ENCODE measurements around the gene SPR. TPM values are rescaled to one million over a fixed set of nuclear protein-coding genes. Genes with fewer than 3 reads are reported as not detected.
"Not testable (repeated sequence)": the region's sequence is repeated elsewhere in the genome, so short reads cannot be mapped to it uniquely, and the experiment has no call there.

Gene SPR
- polyA plus RNA-seq, 5 donors, result 3.8 to 6.6 (median 6.3) TPM

DNA sequence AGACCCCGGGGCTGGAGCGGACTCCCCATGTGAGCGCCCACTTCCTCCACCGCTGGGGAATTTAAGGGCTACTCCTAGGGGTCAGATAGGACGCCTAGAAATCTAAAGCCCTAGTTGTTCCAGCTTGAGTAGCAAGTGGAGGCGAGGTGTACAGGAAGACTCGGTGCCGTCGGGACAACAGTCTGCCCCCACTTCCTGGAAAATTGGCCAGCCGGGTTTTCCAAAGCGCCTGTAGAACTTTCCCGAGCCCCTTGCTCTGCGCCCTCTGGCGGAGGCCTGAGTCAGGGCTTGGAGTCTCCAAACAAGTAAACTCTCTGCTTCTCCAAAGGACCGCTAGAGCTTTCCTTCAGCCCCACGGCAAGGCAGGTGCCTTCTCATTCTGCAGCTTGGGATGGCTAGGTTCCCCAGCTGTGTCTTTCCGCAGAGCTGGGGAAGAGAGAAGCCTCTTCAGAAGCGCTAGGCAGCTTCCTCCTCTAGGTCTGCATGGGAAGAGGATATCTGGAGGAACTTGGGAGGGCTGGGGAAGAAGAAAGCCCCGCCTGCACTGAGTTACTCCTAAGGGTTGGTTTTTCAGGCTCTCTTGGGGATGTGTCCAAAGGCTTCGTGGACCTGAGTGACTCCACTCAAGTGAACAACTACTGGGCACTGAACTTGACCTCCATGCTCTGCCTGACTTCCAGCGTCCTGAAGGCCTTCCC, 681 bp downstream of the SPR start:
- DNase-seq, result peak; percentile 71 to 74

DNA sequence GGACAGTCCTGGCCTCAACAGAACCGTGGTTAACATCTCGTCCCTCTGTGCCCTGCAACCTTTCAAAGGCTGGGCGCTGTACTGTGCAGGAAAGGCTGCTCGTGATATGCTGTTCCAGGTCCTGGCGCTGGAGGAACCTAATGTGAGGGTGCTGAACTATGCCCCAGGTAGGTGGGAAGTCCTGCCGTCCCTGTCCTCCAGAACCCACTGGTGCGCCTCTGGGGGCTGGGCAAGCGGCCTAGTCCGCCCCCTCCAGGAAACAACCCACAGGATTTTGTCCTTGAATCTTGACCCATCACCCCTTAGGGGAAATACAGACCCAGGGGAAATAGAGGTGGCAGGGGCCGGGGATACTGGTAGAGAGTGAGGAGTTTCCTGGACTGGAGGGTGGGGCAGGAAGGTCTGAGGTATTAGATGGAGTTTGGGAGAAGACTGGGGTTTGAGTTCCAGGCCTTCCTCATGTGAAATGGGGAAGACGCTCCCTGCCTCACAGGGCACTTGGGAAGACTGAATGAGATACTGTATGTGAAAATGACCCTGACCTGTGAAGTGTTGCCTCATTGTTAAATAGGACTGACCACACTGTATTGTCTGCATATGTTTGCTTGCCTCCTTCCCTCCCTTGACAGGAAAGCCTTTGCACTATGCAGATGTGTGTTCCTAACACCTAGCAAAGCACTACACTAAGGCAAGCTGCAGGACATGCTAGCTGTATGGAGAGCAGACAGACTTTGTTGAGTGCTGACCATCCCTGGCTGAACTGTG, 1.4 kb downstream of the SPR start:
- no peak for DNase-seq

DNA sequence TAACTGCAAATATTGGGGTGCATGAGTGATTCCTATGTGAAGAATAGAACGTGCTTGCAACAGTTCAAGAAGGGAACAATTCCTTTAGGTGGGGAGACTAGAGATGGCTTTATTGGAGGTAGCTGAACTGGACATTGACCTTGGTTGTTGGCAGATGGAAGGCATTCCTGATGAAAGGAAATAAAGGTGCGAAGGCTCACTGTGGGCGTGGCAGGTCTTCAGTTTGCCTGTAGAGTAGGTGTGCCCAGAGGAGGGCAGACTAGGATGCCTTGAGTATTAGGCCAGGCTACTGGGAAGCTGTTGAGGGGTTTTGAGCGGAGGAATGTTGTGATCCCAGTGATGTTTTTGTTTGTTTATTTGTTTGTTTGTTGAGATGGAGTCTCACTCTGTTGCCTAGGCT, 2.8 kb downstream of the SPR start:
- DNase-seq, result no peak

DNA sequence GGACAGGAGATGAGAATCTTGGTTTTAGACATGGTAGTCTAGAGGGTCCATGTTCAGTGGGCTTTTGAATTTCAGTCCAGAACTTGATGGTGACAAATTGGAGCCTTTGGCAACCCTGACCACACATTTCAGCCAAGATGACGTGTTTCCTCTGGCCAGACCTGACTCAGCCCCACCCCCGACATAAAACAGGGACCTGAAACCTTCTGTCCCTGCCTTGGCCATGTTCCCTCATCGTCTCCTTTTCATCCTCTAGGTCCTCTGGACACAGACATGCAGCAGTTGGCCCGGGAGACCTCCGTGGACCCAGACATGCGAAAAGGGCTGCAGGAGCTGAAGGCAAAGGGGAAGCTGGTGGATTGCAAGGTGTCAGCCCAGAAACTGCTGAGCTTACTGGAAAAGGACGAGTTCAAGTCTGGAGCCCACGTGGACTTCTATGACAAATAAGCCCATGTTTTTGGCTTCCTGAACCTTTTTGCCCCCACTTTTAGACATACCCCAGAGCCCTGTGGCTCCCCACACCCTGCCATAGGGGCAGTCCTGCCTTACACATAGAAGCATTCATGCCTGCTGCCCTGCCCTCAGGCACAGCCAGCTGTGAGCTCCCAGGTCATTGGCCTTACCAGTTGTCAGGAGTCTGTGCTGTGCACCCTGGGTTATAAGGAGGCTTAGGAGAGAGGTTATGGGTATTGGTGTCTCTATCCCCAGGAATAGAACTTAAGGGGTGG, 4.0 kb downstream of the SPR start:
- no peak for DNase-seq

DNA sequence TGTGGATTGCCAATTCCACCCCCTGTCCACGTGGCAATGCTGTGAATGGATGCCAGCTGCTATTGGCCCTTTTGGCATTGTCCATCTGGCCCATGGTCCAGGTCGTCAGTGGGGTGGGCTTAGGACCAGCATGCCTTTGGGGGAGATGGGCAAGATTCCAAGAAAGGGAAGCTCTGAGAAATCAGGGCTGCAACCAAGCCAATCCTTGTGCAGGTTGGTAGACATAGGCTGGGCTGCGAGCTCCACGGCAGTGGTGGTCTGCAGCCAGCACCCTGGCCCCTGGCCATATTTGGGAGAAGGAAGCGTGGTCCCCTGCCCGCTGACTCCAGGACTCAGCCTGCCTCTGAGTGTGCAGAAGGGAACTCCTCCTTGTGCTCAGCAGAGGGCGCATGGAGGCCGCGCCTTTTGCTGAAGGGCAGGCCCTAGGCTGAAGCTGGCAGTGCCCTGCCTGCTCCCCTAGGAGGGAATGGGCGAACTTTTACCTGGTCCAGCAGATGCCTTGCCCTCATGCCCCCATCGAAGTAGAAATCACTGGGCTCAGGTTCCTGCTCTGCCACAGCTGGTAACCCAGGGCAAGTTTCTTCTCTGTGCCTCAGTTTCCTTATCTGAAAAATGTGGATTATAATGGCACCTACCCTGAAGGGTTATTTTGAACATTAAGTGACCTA, 5.4 kb downstream of the SPR start:
- DNase-seq, result peak in 1 of 2 donors; percentile 52

DNA sequence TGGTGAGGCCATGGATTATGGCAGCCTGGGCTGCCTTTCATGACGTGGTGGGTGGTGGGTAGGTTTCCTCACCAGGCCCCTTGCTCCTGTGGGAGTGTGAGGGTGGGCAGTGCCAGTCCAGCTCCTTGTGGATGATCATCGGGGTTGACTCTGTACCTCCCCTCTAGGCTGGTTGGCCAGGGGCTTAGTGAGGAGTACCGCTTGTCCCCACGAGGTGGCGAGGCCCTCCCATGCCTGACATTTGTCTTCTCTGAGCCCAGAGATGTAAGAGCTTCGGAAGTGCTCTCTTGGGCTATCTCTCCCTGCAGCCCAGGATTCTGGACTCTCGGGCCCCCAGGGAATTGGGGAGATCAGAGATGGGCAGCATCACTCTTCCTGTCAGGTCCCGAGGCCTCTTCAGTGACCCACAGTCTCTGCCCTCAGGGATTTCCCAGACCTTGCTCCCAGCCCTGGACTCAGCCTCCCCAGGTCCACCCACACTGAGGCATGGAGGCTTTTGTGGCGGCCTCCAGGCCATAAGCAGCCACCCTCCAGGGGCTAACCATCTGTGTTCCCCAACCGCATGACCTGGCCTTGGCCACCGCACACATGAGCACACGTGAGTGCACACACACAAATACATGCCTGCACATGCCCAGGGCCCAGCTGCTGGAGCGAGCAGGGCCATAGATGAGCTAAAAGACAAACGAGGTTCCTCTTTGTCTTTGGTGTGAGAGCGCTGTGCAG, 6.5 kb downstream of the SPR start:
- peak in 1 of 2 donors; percentile 32 for DNase-seq

DNA sequence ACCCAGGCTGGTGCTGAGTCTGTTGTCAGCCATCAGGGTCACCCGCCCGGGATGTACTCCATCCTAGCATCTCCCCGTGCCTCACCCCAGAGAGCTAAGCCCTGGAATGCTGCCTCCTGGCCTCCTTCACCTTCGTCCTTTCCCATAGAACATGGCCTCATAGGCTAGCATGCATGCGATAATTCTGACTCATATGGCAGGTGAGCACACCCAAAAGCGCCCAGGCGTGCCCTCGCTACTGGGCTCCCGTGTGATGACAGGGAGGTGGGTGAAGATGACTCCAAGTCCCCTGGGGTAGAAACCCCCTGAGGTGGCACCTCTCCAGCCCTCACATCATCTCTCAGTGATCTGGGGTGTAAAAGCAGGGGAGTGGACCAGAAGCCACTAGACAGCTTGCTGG, 7.3 kb downstream of the SPR start:
- no peak for DNase-seq

DNA sequence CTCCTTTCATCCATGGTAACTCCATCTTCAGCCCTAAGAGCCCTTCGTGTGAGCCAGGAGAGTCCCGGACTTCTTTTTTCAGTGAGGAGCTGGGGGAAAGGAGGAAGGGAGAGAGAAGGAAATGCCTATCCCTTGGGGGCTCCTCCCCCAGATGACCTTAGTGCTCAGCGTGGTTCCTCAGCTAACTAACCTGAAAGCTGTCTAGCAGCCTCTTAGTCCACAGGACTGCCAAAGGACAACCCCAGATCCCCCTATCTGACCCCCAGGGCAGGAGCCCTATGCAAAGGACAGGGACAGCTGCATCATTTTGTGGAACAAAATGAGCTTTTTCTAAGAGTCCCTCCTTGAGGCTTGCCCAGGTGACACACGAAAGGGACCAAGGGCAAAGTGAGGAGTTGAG, 7.9 kb downstream of the SPR start:
- no peak for DNase-seq

DNA sequence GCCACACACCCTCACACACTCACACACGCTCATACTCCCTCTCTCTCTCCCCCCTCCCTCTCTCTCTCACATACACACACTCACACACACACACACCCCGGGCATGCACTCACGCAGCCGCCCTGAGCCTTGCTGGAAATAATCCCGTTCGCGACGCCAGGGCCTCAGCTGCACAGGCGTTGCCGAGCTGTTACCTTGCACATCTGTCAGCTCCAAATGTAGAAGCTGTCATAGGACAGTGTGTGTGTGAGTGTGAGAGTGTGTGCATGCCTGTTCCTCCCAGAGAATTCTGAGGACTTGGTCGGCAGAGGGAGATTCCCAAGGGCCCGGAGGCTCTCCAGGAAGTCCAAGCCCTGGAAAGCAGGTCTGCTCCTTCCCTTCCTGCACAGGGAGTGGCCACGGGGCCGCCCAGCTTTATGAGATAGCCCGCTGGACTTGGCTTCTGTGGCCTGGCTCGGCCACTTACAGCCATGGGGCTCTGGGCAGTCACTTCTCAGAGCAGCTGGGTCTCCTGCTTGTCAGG, 8.6 kb downstream of the SPR start:
- DNase-seq, result peak in 1 of 2 donors; percentile 28

DNA sequence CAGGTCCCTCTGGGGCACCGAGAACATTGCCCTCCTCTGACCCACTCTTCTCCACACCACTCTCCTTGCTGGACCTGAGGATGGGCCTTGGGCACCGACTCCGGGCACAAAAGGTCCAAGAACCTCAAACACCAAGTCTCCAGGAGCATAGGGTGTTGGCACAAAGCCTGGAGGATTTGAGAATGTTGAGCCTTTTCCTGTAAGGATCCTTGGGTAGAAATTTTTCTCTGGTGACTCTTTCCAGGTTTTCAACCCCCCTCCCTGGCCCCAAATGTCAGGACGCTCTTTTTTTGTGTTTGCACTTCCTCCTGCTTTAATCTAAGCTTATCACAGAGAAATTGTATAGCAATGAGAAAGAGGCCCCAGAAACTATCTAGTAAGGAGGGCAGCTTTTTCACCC, 9.2 kb downstream of the SPR start:
- DNase-seq, result no peak

DNA sequence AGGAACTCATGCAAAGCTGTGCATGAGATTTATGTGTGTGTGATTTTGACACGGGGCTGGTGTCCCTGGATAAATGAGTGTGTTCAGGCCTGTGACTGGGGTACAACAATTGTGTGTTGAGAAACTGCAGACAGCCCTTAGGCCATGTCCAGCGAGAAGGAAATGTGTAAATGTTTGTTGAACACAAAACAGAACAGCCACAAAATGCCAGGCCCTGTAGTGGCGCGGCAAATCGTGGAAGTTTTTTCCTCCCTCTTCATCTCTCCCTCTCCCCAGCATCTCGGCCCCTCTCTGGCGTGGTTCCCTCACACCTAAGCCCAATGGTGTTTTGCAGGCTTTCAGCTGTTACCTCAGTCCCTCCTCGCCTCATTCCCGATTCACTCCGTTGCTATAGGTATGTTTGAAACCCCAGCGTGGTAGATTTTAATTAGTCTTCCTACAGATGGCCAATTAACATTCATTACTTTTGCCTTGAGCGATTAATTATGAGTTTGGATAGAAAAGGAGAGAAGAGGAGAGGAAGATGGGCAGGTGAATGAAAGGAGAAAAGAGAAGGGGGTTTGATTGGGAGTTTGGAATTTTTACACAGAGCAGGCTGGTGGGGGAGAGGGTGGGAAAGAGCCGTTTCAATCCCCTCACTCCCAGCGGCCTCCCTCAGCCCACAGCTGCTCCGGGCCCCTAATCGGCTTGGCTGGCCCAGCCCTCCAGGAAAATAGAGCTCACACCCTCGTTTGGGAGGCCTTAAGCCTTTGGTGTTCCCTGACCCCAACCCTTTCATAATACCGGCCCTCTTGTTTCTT, 10.8 kb downstream of the SPR start:
- no peak for DNase-seq

DNA sequence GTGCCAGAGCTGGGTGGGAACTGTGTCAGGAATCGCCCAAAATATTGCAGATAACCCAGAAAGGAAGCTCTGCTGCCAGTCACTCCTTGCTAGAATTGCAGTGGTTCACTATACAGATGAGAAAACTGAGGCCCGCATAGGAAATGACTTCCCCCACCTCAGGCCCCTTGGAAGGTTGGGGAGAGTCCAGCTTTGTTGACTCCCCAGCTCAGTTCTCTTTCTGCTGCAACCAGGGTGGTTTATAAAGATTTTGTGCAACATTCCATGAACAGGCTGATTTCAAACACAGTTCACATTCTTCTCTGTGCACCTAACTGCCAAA, 11.3 kb downstream of the SPR start:
- DNase-seq, result no peak

DNA sequence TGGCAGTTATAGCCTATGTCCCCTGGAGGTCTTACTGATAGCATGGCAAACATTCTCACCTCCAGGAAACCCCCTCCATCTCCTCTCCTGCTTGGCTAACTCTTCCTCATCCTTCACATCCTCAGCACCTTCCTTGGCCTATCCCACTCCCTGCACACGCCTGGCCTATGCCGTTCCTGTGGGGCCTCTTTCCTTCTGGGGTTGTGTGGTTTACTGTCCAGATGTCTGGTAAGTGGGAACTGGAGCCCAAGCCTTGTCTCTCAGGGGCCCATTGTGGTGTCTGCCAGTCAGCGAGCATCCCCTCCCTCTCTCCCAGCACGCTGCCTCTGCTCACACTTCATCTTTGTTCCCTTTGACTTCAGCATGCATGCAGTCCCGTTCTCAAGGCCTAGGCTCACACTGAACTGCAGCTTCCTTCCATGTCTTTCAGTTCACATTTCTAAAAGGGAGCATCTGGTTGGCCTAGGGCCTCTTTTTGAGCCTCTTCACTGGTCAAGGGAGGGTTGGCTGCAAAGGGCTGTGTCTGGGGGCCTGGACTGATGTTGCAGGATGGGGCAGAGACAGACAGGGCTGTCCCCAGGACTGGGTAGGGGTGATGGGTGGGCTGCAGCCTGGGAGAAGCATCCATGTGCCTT, 13.1 kb downstream of the SPR start:
- no peak for DNase-seq

DNA sequence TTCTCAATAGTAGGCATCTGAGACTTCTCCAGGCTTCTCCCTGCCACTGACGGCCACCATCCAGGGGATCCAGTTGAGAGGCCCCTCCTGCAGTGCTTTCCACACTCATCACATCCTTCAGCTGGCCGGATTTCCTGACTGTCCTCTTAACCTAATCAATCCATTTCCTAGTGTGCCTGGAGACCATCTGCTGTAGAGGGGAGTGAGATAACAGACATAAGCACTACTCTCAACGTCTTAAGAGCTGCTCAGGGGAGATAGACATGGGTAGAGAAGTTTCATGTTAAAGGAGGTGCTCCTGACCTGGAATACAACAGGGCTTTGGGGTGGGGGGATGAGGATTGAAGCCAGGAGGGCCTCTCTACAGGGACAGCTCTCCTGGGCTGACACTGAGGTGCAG, 14.2 kb downstream of the SPR start:
- no peak for DNase-seq

DNA sequence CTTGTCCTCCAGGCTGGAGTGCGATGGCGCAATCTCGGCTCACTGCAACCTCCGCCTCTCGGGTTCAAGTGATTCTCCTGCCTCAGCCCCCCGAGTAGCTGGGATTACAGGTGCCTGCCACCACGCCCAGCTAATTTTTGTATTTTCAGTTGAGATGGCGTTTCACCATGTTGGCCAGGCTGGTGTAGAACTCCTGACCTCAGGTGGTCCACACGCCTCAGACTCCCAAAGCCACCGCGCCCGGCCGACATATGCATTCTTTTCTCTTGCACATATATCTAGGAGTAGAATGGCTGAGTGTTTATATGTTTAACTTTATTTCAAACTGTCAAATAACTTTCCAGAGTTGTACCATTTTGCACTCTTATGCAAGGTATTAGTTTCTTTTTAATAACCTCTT, 20.2 kb downstream of the SPR start:
- not testable (repeated sequence) for DNase-seq

DNA sequence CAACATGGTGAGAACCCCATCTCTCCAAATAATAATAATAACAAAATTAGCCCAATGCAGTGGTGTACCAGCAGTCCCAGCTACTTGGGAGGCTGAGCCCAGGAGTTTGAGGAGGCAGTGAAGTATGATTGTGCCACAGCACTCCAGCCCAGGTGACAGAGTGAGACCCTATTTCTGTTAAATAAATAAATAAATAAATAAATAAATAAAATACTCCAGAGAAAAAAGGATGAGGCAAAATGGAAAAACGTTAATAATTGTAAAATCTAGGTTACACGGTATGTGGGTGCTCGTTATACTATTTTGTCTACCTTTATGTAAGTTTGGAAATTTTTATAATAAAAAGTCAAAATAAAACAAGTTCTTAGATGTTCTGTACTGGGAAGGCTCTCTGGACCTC, 21.5 kb downstream of the SPR start:
- DNase-seq, result no peak

DNA sequence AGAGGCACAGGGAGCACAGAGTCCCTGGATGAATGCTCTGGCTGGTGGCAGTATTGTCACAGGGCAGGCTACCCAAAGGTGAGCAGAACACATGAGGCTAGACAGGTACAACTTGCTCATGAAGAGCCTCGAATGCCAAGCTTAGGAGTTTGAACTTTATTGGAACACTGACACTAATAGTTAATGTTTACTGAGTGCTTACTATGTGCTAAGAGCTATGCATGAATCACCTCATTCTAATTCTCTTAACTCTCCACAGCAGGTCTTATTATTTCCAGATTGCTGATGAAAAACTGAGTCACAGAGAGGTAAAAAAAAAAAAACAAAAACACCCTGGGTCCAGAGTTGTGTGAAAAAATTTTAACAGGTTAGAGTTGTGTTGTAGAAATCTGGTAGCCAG, 24.0 kb downstream of the SPR start:
- no peak for DNase-seq

DNA sequence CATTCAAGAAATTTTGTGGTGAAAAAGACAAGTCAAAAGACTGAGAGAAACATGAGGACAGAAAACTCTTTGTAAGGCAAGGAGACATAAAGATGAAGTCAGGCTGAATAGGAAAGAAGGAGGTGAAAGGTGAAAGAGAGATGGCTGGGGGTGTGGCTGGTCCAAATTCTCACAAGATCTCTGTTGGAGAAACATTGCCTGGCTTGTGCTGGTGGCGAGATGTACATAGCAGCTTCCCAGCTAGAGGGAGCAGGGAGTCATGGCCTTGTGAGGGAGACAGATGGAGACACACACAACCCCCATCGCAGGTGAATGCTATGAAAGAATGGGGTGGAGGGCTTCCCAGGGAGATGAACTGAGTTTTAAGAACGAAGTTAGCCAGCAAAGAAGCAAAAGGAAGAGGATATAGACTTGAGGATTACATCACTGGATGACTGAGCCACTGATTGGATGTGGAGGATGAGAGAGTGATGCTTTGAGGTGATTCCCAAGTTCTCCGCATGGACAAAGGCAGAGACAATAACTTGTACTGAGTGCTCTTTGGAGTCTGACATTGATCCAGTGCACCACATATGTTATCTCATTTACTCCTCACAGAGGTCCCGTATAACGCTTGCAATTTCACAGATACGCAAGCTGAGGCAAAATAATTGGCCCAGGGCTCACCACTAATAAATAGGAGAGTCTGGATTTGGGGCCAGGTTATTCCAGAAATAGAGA, 26.4 kb downstream of the SPR start:
- DNase-seq, result no peak

DNA sequence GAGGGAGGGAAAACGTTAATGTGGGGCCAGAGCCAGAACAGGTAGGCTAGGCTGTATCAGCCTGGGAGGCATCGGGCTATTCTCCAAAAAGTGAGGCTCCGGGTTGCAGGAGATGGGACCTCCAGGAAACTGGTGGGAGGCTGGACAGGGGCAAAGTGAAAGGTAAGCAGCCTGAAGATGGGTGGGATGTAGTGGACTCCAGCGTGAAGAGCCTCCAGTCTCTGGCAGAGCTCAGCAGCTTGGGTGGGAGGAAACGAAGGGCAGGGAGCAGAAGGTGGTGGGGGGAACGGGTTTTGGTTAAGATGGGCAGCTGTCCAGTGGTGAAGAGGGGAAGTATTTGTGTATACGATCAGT, 27.0 kb downstream of the SPR start:
- no peak for DNase-seq
